Activated T-cell treated with anti-CD3 and anti-CD28 coated beads, Interleukin-2, amount 50 U/mL, for 4 hours (primary cell): Measurements from ENCODE around the gene NPFFR1. TPM values are rescaled to one million over a fixed set of nuclear protein-coding genes. Genes with fewer than 3 reads are reported as not detected.

ENCODE experiments used
- ATAC-seq, 2 donors: fragments of 200-7000 bp; cut with Tn5 transposase; one replicate each; pipeline ENCODE4 v1.10.0; 2021
- DNase-seq: peaks from one replicate; pipeline ENCODE4 v3.0.0-alpha.2; 2020
- H3K27me3 Mint-ChIP-seq: one replicate; pipeline ENCODE4 v1.8.0; 2021; ENCODE audit warnings: low read depth, mixed read lengths
- H3K36me3 Mint-ChIP-seq: one replicate; pipeline ENCODE4 v1.8.0; 2022; ENCODE audit warnings: mixed read lengths; ENCODE audit not compliant: insufficient read depth
- H3K4me1 Mint-ChIP-seq: one replicate; pipeline ENCODE4 v1.8.0; 2021; ENCODE audit warnings: low read depth, mixed read lengths
- H3K4me3 Mint-ChIP-seq: one replicate; pipeline ENCODE4 v1.8.0; 2021; ENCODE audit warnings: mild to moderate bottlenecking, moderate library complexity, mixed read lengths
- H3K9me3 Mint-ChIP-seq: one replicate; pipeline ENCODE4 v1.8.0; 2021; ENCODE audit warnings: mixed read lengths
- total RNA-seq, 3 donors: library from RNA; stranded (reverse); gene quantifications; one replicate each; pipeline ENCODE4 v1.2.1, GENCODE V29; 2021

The NPFFR1 gene
- total RNA-seq, 3 donors from 2014 or later = not detected

DNA sequence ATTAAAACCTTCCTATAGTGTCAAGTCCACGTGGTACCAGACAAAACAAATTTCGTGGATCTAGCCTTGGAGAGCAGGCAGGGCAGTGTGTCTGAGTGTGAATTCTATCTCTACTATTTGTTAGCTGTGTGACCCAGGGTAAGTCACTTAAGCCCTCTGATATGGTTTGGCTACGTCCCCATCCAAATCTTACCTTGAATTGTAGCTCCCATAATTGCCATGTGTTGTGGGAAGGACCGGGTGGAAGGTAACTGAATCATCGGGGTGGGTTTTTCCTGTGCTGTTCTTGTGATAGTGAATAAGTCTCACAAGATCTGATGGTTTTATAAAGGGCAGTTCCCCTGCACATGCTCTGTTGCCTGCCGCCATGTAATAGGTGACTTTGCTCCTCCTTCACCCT lies 2.8 kb upstream of the NPFFR1 start:
- Mint-ChIP-seq H3K9me3 (peaks cover 4% of the 10 kb centered on the region), H3K27me3 (peaks cover 44% of the 10 kb centered on the region)

DNA sequence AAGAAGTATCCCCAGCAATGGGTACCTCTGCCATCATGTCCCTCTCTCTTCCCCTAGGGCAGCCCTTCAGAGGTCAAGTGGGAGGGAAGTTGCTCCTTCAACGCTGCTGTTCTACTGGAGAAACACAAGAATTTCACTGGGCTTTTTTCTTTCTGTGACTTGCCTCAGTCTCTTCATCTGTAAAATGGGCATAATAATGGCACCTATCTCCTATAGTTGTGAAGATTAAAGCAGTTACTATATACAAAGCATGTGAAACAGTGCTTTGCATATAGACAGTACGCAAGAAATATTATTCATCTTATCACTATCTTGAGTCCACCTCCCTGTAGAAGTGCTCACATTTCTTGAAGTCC lies 1.6 kb upstream of the NPFFR1 start:
- peaks cover 2% of the 10 kb centered on the region for H3K4me1 Mint-ChIP-seq
- no peak for DNase-seq
- ATAC-seq = no peak

More for the DNA sequence above, 2.8 kb upstream of the NPFFR1 start:
- H3K36me3 Mint-ChIP-seq = no peaks in the 10 kb centered on the region
- no peak overlapping the region for H3K4me3 Mint-ChIP-seq
- peaks cover 2% of the 10 kb centered on the region for H3K4me1 Mint-ChIP-seq
- no peak for ATAC-seq
- no peak for DNase-seq

GRCh38 chr10:70284542-70285475 lies 1.0 kb upstream of the NPFFR1 start:
- ATAC-seq (no peak), DNase-seq (no peak)
- H3K4me3 Mint-ChIP-seq = no peak overlapping the region
- H3K27me3 Mint-ChIP-seq = peaks cover 50% of the 10 kb centered on the region
- H3K36me3 Mint-ChIP-seq = no peaks in the 10 kb centered on the region
- peaks cover 2% of the 10 kb centered on the region for H3K4me1 Mint-ChIP-seq
- peaks cover 4% of the 10 kb centered on the region for H3K9me3 Mint-ChIP-seq

More for the DNA sequence above, 1.6 kb upstream of the NPFFR1 start:
- Mint-ChIP-seq H3K36me3 (no peaks in the 10 kb centered on the region), H3K9me3 (peaks cover 4% of the 10 kb centered on the region), H3K4me3 (no peak overlapping the region), H3K27me3 (peaks cover 48% of the 10 kb centered on the region)

DNA sequence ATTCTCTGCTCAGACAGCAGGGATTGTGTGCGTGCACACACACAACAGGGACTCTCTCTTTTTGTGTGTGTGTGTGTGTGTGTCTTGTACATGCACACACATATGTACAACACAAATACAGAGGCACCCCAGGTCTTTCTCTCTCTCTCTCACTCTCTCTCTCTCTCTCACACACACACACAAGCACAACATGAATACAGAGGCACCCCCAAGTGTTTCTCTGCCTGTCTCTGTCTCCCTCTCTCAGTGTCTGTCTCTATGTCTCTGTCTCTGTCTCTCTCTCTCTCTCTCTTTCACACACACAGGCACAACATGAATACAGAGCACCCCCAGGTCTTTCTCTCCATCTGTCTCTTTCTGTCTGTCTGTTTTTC lies 746 bp downstream of the NPFFR1 start:
- Mint-ChIP-seq H3K4me1 (peaks cover 2% of the 10 kb centered on the region), H3K36me3 (no peaks in the 10 kb centered on the region), H3K27me3 (peaks cover 50% of the 10 kb centered on the region), H3K4me3 (no peak overlapping the region), H3K9me3 (peaks cover 4% of the 10 kb centered on the region)
- no peak for DNase-seq
- ATAC-seq = no peak

- DNase-seq (no peak), ATAC-seq (no peak)
- H3K27me3 Mint-ChIP-seq = peaks cover 47% of the 10 kb centered on the region
- no peak overlapping the region for H3K4me3 Mint-ChIP-seq
- peaks cover 4% of the 10 kb centered on the region for H3K9me3 Mint-ChIP-seq
- H3K4me1 Mint-ChIP-seq = peaks cover 2% of the 10 kb centered on the region
- no peaks in the 10 kb centered on the region for H3K36me3 Mint-ChIP-seq
These were observed 2.2 kb downstream of the NPFFR1 start for GRCh38 chr10:70281609-70282008.

GRCh38 chr10:70280099-70280498 lies 3.7 kb downstream of the NPFFR1 start:
- DNase-seq (no peak), ATAC-seq (no peak)
- Mint-ChIP-seq H3K4me3 (no peak overlapping the region), H3K36me3 (no peaks in the 10 kb centered on the region), H3K27me3 (peaks cover 33% of the 10 kb centered on the region), H3K9me3 (peaks cover 4% of the 10 kb centered on the region), H3K4me1 (peaks cover 2% of the 10 kb centered on the region)

GRCh38 chr10:70277396-70278030 lies 6.3 kb downstream of the NPFFR1 start:
- H3K4me1 Mint-ChIP-seq = peaks cover 6% of the 10 kb centered on the region
- H3K9me3 Mint-ChIP-seq = no peaks in the 10 kb centered on the region
- no peak for DNase-seq
- no peak for ATAC-seq
- H3K36me3 Mint-ChIP-seq = no peaks in the 10 kb centered on the region
- H3K27me3 Mint-ChIP-seq = peaks cover 13% of the 10 kb centered on the region
- H3K4me3 Mint-ChIP-seq = no peak overlapping the region

DNA sequence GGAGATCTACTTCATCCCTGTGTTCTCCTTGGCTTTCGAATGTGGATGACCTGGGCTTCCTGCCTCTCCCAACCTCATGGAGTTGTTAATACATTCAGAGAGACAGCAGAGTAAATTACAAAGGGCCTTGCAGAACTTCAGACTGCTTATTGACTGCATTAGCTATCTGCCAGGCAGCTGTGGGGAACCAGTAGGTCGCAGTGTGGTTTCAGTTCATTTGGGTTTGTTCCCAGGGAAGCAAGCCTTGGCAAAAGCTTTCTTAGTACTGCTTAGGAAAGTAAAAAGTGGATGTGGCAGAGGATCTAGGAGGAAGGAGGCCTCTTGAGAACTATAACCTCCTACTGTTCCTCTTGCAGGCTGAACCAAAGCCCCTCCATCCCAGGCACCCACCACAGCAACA lies 9.2 kb downstream of the NPFFR1 start:
- peaks cover 9% of the 10 kb centered on the region for H3K4me1 Mint-ChIP-seq
- DNase-seq = no peak
- no peaks in the 10 kb centered on the region for H3K27me3 Mint-ChIP-seq
- H3K36me3 Mint-ChIP-seq = no peaks in the 10 kb centered on the region
- no peak overlapping the region for H3K4me3 Mint-ChIP-seq
- no peaks in the 10 kb centered on the region for H3K9me3 Mint-ChIP-seq
- no peak for ATAC-seq

DNA sequence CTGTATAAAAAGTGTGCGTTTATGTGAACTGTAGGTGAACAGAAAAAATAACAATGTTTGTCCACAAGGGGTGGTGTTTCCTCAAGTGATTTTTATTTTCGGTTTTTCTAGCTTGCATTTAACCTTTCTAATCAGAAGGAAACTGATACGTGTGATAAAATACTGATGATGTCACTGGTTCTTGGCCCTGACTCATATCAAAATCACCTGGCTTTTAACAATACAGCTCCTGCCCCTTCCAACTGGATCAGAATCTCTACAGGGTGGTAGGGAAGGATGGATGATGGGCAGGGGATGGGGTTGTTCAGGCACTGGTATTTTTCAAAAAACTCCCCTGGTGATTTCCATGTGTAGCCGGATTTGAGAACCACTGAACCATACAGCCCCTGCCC lies 10.9 kb downstream of the NPFFR1 start:
- peak; percentile 92 to 94 for ATAC-seq
- DNase-seq = no peak
- H3K36me3 Mint-ChIP-seq = no peaks in the 10 kb centered on the region
- H3K9me3 Mint-ChIP-seq = no peaks in the 10 kb centered on the region
- no peak overlapping the region for H3K4me3 Mint-ChIP-seq
- H3K4me1 Mint-ChIP-seq = peaks cover 9% of the 10 kb centered on the region
- H3K27me3 Mint-ChIP-seq = no peaks in the 10 kb centered on the region

- H3K36me3 Mint-ChIP-seq = no peaks in the 10 kb centered on the region
- DNase-seq = no peak
- no peaks in the 10 kb centered on the region for H3K27me3 Mint-ChIP-seq
- no peaks in the 10 kb centered on the region for H3K9me3 Mint-ChIP-seq
- H3K4me3 Mint-ChIP-seq = no peak overlapping the region
- peaks cover 10% of the 10 kb centered on the region for H3K4me1 Mint-ChIP-seq
- ATAC-seq = peak; percentile 15 to 23
These were observed 11.5 kb downstream of the NPFFR1 start for GRCh38 chr10:70271996-70272924.

- H3K9me3 Mint-ChIP-seq = no peaks in the 10 kb centered on the region
- no peaks in the 10 kb centered on the region for H3K27me3 Mint-ChIP-seq
- H3K4me3 Mint-ChIP-seq = no peak overlapping the region
- no peak for DNase-seq
- ATAC-seq = no peak
- H3K36me3 Mint-ChIP-seq = no peaks in the 10 kb centered on the region
- peaks cover 11% of the 10 kb centered on the region for H3K4me1 Mint-ChIP-seq
These were observed 12.9 kb downstream of the NPFFR1 start for GRCh38 chr10:70270952-70271351.

DNA sequence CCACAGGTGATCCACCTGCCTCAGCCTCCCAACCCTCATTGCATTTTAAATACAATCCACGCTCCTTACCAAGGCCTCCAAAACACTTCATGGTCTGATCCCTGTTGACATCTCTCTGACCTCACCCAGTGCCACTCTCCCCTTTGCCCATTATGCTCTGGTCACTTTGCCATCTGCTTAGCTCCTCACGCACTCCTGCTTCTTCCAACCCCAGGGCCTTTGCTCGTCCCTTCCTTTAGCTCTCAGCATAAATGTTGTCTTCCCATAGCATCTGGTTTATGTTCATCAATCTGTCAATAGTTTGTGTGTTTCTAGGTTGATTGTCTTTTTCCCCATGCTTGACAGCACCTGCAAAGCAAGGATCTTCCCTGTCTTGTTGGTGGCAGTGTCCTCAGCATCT lies 14.1 kb downstream of the NPFFR1 start:
- no peak for ATAC-seq
- no peak overlapping the region for H3K4me3 Mint-ChIP-seq
- H3K27me3 Mint-ChIP-seq = no peaks in the 10 kb centered on the region
- H3K9me3 Mint-ChIP-seq = no peaks in the 10 kb centered on the region
- no peak for DNase-seq
- H3K36me3 Mint-ChIP-seq = no peaks in the 10 kb centered on the region
- peaks cover 11% of the 10 kb centered on the region for H3K4me1 Mint-ChIP-seq

DNA sequence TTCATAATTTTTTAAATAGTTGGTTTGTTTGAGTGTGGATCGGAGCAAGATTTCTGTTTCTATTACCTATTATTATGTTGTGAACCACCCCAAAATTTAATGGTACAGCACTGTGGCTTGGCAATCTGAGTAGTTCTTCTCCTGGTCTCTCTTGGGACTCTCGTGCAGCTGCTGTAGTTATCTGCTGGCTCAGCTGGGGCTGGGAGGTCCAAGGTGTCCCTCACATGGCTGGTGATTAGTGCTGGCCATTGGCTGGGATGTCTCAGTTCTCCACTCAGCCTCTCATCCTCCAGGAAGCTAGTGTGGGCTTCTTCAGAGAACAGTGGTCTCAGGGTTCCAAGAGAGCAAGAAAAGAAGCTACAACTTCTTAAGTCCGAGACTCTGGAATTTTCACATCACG lies 15.4 kb downstream of the NPFFR1 start:
- H3K4me1 Mint-ChIP-seq = peaks cover 11% of the 10 kb centered on the region
- no peak for DNase-seq
- no peaks in the 10 kb centered on the region for H3K36me3 Mint-ChIP-seq
- H3K4me3 Mint-ChIP-seq = no peak overlapping the region
- peaks cover 3% of the 10 kb centered on the region for H3K27me3 Mint-ChIP-seq
- H3K9me3 Mint-ChIP-seq = no peaks in the 10 kb centered on the region
- no peak for ATAC-seq
